HG02973 (cell line): ENCODE measurements around the gene DHRS7B.
"Not testable (repeated sequence)": the region's sequence is repeated elsewhere in the genome, so short reads cannot be mapped to it uniquely, and the experiment has no call there.

ENCODE experiments used
- ATAC-seq: cut with Tn5 transposase; IDR thresholded peaks from one replicate; pipeline ENCODE4 v1.9.1; 2021; ENCODE audit warnings: moderate library complexity; ENCODE audit not compliant: unreplicated experiment

The DHRS7B gene

DNA sequence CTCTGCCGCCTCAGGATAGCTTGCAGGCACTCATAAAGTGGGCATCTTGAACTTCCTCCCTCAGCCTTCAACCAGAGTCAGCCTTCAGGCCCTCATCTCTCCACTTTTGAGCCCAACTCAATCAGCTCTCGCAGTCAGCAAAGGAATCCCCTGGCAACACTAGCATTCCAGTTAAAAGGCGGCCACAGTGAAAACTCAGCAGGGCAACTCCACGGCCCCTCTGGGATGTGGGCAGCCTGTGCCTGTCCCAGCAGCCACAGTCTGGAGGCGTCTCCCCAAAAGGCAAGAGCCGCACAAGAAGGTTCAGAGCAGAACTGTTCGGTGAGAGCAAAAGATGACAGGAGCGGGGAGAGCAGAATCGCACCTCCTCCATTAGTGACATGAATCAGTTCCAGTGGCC, 78.2 kb downstream of the DHRS7B start:
- ATAC-seq = no peak

- ATAC-seq = no peak
Measured at GRCh38 chr17:21208352-21208751, 81.6 kb downstream of the DHRS7B start.

- ATAC-seq = no peak
Measured at GRCh38 chr17:21209511-21210175, 82.9 kb downstream of the DHRS7B start.

DNA sequence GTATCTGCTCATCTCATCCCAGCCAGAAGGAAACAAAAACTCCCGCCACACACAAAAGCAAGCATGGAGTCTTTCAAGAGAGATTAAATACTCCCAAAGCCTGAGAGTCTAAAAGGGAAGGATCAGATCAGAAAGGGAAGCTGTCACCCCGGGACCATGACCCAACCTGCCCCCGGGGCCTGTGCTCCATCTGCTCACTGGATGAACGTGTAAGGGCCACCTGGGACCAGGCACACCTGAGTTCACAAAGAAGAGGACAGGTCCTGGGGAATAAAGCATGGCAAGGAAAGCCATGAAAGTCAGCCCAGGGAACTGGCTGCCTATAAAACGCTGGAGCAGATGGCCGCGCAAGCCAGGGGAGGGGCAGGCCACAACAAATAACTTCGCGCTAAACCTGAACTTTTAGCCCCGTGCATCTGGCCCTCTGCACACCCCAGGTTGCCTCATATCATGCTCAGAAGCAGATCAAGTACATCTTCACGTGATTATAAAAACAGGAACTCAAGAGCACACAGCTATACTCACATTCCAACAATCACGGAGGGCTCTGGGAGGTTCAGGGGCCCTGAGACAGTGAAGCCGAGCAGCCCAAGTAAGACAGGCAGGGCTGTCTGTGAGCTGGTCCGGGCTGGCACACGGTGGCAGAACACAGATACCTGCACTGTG, 83.8 kb downstream of the DHRS7B start:
- no peak for ATAC-seq

DNA sequence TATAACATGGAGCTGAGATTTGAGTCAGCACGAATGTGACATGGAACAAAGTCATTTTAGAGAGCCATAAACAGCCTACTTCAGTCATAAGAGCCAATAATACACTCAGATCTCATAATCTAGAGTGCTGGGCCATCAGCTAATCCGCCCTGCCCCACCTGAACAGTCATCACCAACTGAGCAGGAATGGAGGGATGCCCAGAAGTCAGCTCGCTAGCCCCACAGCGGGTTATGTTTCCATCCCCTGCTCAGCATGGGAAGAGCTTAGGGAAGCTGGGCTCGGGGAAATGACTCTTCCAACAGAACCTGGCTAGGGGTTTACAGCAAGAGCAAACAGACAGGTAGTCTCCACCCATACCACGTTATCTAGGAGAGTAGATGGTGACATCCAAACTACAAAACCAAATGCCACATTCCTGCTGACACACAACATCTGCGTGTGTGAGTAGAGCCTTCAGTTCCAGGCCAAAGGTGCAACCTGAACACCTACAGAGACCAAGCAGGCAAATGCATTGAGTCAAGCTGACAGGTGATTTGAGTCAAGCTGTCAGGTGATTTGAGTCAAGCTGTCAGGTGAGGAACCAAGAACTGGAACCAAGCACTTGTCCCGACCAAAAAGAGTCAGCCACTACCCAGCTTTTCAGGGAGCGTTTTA, 85.2 kb downstream of the DHRS7B start:
- no peak for ATAC-seq

DNA sequence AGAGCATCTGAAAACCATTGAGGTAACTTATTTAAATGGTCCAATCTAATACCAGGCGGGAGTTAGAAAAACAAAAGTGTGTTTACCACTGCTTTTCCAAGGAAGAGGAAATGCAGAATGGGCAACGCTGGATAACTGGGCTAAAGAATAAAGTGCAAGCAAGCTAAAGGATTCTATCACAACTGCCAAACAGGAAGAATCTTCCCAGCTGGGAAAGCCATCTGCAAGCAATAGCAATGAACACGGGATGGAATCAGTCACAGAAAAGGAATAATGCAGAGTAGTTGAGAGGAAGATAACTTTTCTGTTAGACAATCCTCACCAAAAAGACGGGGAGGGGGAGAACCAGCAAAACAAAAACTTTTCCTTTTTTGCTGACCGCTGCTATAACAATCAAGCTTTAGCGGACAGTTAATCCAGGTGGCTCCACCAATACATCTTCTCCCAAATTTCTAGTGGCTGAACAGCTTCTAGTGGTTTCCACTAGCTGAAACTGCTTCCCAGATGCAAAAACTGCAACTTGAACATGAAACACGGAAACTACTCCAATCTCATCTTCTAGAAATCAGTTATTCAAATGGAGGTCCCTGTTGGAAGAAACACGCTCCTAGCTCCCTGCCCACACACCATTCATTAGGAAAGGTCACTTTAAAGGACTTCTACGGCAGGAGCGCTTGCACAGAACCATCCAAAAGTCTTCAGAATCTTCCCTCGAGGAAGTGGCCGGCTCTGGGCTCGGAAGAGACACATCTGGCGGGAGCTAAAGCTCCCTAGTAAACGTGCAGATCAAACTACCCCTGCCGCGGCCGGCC, 86.3 kb downstream of the DHRS7B start:
- ATAC-seq = no peak

DNA sequence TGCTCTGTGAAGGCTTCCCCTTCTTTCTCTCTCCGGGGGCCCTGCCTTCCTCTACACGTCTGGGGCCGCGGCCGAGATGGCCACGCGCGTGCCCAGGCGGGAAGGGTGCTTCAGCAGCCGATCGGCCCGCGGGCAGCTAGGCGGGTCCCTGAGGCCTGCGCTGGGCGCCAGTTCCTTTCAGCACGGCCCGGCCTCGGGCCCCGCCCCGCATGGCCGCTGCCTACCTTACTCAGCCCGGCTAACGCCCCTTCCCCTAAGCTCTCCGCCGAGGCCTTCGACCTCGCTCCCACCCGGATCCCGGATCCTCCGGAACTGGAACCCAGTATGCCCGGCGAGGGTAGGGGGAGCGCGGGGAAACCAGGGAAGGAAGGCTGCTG, 86.9 kb downstream of the DHRS7B start:
- ATAC-seq = peak; percentile 13

DNA sequence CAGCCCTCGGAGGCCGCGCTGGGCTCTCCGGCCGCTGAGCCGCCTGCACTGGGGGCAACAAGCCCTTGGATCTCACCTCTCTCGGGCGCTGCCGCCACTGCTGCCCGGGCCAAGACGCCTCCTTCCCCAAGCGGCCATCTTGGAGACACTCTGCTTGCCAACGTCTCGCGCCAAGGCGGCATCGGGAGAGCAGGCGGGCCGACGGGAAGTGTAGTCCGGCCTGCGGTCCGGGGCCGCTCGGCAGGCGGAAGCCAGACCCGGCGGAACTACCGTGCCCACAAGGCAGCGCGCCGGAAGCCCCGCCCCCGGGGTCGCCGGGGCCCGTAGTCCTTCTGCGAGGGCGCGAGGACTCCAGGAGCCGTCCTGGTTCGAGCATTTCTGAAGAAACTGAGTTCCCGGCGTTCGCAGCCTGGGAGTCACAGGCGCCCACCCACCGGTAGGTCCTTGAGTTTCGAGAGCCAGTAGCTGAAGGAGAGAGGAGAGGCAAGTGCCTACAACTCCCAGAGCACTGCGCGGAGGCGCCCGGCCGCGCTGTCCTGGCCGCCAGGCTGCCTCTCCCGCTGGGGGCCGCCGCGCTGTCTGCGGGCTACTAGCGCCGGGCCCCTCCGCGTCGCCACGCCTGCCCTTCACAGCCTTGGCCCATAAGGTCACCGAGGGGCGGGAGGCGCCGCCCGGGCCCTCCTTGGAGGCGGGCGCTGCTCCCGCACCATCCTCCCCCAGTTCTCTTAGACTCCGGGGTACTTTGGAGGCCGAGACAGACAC, 87.4 kb downstream of the DHRS7B start, which contains the start of gene TMEM11:
Gene TMEM11 (minus strand): TSS at position 147 of the 762 bp plus-strand sequence. CDS start 9 bp downstream, at position 138.
- ATAC-seq = peak; percentile 84

- peak; percentile 11 for ATAC-seq
Measured at GRCh38 chr17:21214777-21215541, 88.2 kb downstream of the DHRS7B start.

- no peak for ATAC-seq
Measured at GRCh38 chr17:21215935-21216334, 89.2 kb downstream of the DHRS7B start.

- no peak for ATAC-seq
Measured at GRCh38 chr17:21217346-21217745, 90.6 kb downstream of the DHRS7B start.

DNA sequence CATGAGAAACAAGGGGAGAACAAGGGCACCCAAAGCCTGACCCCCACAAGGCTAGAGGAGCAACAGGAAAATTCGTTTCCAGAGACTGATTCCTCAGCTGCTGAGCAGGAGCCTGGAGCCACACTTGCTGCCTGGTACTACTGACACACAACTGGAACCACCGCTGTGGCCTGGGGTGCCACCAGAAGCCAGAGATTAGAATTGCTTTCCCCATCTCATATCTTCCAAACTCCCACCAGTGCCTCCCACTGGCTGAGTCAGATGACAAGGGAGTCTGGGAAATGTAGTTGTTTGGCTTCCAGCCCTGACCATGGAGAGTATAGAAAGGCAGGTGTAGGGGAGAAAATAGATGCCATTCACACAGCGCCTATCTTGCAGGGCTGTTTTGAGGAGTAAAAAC, 91.3 kb downstream of the DHRS7B start:
- no peak for ATAC-seq

- no peak for ATAC-seq
Measured at GRCh38 chr17:21218831-21219380, 92.1 kb downstream of the DHRS7B start.

GRCh38 chr17:21223086-21223485, 96.3 kb downstream of the DHRS7B start:
- ATAC-seq = no peak

- not testable (repeated sequence) for ATAC-seq
Measured at GRCh38 chr17:21227277-21227676, 100.5 kb downstream of the DHRS7B start.

DNA sequence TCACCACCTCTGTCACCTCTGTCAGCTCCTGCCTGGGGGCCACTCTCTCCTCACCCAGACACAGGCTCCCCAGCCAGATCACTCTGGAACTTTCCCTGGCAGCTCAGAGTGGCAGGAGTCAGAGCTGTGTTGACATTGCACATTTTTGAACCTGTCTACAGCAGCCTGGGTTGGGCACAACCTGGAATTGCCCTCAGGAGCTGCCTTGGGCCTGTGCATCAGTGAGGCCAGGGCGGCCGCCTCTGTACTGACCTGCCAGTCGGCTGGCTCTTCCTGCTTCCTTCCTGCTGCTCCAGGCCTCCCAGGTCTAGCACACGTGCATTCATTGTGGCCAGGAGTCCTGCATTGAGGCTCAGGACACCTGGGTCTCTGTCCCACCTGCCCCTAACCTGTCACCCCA, 101.3 kb downstream of the DHRS7B start:
- ATAC-seq = no peak

- no peak for ATAC-seq
Measured at GRCh38 chr17:21228845-21229244, 102.1 kb downstream of the DHRS7B start.

- ATAC-seq = no peak
Measured at GRCh38 chr17:21231533-21231932, 104.8 kb downstream of the DHRS7B start.

DNA sequence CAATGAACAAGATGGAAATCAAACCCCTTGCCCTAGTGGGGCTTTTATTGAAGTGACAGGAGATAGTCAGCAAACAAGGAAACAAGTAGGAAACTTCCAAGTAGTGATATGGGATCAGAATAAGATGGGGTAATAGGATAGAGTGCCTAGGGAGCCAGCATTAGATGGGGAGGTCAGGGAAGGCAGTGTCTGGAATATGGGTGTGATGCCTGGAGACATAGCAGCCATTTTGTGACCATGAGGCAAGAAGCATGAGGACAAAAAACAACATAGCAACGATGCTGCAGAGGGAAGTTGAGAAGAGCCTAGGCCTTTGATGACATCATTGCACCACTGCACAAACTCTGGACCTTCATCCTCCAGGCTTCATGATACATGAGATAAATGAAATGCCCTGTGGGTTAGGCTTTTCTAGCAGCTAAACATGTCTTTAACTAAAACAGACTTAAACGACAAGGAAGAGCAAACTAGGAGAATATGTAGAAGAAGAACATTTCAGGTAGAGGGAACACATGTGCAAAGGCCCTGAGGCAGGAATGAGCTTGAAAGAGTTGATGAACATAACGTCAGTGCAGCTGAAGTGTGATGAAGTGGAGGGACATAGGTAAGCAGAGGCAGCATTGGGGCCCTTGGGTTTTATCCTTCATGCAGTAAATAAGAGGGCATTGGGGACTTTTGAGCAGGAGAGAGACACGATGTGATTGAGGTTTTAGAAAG, 105.4 kb downstream of the DHRS7B start:
- ATAC-seq = no peak
